GM19324 (cell line): Measurements from ENCODE around the gene XYLB.

Source experiments
- ATAC-seq: cut with Tn5 transposase; IDR thresholded peaks from one replicate; pipeline ENCODE4 v1.9.1; 2021; ENCODE audit warnings: mild to moderate bottlenecking, moderate library complexity; ENCODE audit not compliant: unreplicated experiment, low FRiP score

Gene XYLB

DNA sequence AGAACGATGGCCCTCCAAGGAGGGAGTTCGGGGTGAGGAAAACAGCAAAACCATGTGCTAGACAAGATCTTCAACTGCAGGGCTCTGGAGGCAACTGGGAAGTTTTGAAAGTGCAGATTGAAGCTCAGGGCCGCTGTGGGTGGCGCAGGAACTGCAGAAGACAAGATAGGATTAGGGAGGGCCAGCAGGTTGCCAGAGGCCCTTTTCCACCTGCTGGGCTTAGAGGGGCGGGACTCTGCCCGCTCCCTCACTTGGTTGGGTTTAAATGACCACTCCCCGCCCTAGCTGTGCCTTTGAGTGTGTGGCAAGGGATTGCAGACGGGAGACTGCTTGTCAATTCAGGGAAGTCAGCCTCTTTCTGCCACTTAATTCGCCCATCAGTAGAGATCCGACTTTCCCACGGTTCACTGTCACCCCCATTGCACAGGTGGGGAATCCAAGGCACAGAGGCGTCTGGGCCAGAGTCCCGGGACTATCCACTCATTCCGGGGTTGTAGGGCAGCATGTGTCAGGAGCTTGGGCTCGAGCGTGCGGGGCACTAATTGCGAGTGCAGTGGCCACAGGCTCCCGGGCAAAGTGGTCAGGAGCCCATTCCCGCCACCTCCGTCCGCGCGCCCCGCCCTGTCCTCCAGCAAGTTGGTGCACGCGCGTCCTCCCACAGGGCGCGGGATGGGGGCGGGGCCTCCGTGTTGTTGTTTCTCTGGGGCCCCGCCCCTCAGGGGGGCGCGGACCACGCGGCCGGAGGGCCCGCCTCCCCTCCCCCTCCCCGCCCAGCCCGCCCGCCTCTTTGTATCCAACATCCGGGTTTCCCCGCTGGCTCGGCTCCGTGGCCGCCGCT lies 106.7 kb downstream of the XYLB start, which contains the start of gene ACVR2B:
Gene ACVR2B (plus strand): TSS at position 816 of the 838 bp plus-strand sequence. CDS start 433 bp downstream, outside the sequence.
- ATAC-seq = peak; percentile 46

GRCh38 chr3:38453913-38454177 lies 107.3 kb downstream of the XYLB start:
- ATAC-seq = no peak

- ATAC-seq = peak; percentile 43
Measured at GRCh38 chr3:38454178-38454883, 107.7 kb downstream of the XYLB start.

- ATAC-seq = no peak
Measured at GRCh38 chr3:38454884-38455638, 108.5 kb downstream of the XYLB start.

DNA sequence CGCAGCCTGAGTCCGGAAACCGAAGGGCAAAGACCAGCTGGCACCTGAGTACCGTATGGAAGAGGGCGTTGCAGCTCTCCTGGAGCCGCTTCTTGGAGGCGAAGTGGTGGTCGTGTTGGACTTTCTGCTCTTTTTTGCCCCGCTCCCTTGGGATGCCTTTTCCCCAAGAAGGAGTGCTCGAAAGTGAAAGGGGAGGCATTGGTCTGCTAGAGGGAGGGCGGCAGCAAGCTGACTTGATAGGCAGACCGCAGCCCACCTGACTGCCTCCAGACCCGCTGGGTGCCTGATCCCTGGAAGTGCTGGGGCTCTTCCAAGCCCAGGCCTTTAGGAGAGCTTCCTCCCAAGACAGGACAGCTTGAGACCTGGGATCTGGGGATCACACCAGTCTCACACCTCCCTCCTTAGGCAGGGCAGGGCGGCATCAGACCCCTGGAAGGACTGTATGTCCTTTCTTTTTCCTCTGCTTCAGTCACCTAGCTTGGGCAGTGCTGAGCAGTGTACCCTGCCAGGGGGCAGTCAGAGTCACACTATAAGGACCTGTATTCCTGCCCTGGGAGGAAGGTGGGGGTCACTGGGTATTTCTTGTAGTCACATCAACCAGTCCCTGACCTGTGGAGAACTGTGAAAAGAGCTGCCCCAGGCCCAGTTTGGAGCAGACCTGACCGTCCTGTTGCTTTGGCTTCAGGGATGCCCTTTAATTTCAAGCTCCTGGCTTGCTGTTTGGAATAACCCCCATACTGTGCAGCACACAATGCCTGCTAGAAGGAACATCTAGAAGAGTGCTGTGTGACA lies 109.2 kb downstream of the XYLB start:
- no peak for ATAC-seq

DNA sequence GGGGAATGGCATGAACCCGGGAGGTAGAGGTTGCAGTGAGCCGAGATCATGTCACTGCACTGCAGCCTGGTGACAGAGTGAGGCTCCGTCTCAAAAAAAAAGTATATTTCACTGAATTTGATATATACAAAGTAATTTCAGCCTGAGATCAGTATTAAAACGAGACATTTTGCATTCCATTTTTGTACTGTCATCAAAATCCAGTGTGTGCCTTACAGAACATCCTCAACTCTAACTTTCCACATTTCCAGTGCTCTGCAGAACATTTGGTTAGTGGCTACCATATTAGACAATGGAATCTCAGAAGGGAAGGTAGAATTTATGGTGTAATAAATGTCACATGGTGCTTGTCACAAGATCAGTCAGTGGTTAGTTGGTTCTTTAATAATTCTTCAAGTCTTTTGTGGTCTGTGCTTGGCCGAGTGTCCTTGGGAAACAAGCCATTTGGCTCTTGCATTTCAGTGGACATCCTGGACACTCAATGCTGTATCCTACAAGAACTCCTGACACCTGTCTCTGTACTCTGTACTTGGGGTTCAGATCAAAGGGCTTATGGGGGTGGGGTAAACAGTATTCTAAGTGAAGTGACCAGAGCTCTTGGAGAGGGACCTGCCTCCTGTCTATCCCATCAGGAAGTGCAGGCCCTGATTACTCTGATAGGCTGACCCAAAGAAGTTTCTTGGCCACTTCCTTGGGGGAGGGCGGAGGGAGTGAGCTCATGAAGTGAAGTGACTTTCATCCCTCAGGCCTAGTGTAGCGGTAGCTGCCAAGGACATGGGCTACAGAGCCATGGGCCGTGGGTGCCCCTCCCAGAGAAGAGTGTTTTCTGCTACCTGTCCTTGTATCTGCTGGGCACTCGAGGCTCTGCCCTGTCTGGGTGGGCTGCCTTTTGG lies 110.8 kb downstream of the XYLB start:
- no peak for ATAC-seq

GRCh38 chr3:38458796-38459498 lies 112.4 kb downstream of the XYLB start:
- no peak for ATAC-seq

DNA sequence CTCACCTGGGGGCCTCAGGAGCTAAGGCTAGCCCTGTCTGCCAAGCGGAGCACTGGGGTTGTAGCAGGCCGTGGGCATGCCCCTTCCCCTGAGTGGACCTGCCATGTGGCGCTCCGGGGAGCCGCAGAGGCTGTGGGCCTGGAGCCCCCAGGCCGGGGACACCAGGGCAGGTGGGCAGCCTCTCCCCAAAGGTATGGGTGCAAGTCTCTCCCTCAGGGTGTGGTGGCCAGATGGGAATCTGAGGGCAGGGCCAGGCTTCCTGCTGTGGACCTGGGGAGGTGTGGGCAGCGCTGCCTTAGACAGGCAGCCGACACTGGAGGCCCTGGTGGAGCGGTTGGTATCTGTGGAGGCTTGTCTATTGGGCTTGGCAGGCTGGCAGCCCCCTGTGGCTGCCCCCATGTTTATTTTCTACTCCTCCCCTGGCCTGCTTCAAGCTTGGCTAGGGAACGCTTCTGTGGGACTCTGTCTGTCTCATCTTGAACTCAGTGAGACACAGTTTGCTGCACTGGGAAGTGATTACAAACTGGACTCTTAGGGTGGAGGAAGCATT lies 113.0 kb downstream of the XYLB start:
- no peak for ATAC-seq

- no peak for ATAC-seq
Measured at GRCh38 chr3:38460377-38461270, 114.0 kb downstream of the XYLB start.
